ENCODE results near the gene SCGB3A2.

SCGB3A2 gene

DNA sequence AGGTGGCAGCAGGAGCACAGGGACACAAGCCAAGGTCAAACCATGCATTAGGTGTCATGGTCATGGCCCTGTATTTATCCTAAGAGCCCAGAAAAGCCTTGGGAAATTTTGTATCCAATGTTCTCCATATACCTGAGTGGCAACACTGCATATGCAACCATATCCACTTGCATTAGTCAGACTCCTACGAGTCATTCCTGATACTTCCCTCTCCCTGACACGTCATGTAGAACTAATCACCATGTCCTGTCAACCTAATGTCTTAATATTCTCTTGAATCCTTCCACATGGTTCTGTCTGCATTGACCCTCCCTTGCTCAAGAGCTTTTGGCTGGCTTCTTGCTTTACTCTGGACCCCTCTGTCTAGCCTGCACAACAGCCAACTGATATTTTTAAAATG is 9.4 kb downstream of the SCGB3A2 start:
- Histone ChIP-seq H3K27ac (replicated peaks) (no peak overlapping the region), H3K4me3 (replicated peaks; ENCODE audit: insufficient read depth, low read length) (no peak overlapping the region), H3K27me3 (ENCODE audit: insufficient read depth, poor library complexity, severe bottlenecking) (peaks cover 9% of the 10 kb centered on the region)
- TF ChIP-seq GABPA (IDR thresholded peaks at IDR 0.05; ENCODE audit: low read depth) = no peak
- DNase-seq (ENCODE audit: low read depth in 1 of 2, low spot score in 1 of 2) = no peak

DNA sequence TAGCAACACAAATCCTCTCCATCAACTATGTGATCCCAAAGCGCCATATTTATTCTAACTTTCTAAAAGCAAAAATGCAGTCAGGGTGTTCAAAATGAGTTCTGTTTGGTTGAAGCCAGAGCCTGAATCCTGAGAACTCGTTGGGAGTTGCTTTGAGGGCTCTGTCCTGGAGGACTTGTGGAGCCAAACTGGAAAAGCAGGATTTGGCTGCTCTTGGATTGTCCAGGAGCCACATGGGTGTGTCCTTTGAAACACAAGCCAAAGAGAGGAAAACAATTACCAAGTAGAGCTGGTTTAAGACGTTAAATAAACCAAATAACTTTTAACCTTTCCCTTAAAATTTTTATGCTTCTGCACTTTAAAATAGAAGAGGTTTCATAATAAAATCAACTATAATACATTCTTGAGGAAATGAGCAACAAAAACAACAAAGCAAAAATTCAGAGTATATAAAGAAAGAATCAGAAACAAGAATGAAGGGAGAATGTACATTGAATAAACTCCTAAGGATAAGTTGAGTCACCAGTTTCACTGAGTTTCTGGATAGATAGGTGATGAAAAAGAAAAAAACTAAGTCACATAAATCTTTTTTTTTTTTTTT is 14.3 kb downstream of the SCGB3A2 start:
- Histone ChIP-seq H3K27me3 (ENCODE audit: insufficient read depth, poor library complexity, severe bottlenecking) (no peaks in the 10 kb centered on the region), H3K27ac (replicated peaks) (no peak overlapping the region), H3K4me3 (replicated peaks; ENCODE audit: insufficient read depth, low read length) (no peak overlapping the region)
- no peak for DNase-seq (ENCODE audit: low read depth in 1 of 2, low spot score in 1 of 2)
- TF ChIP-seq, protein P1, sequence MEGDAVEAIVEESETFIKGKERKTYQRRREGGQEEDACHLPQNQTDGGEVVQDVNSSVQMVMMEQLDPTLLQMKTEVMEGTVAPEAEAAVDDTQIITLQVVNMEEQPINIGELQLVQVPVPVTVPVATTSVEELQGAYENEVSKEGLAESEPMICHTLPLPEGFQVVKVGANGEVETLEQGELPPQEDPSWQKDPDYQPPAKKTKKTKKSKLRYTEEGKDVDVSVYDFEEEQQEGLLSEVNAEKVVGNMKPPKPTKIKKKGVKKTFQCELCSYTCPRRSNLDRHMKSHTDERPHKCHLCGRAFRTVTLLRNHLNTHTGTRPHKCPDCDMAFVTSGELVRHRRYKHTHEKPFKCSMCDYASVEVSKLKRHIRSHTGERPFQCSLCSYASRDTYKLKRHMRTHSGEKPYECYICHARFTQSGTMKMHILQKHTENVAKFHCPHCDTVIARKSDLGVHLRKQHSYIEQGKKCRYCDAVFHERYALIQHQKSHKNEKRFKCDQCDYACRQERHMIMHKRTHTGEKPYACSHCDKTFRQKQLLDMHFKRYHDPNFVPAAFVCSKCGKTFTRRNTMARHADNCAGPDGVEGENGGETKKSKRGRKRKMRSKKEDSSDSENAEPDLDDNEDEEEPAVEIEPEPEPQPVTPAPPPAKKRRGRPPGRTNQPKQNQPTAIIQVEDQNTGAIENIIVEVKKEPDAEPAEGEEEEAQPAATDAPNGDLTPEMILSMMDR (IDR thresholded peaks at IDR 0.05; ENCODE audit: insufficient read depth, low read length) = no peak
- TF ChIP-seq SPI1 (IDR thresholded peaks at IDR 0.05; ENCODE audit: borderline replicate concordance, low read depth) (no peak), GABPA (IDR thresholded peaks at IDR 0.05; ENCODE audit: low read depth) (no peak), POLR2AphosphoS5 (IDR thresholded peaks at IDR 0.05; ENCODE audit: low read depth) (no peak)
- TF ChIP-seq, protein P2, sequence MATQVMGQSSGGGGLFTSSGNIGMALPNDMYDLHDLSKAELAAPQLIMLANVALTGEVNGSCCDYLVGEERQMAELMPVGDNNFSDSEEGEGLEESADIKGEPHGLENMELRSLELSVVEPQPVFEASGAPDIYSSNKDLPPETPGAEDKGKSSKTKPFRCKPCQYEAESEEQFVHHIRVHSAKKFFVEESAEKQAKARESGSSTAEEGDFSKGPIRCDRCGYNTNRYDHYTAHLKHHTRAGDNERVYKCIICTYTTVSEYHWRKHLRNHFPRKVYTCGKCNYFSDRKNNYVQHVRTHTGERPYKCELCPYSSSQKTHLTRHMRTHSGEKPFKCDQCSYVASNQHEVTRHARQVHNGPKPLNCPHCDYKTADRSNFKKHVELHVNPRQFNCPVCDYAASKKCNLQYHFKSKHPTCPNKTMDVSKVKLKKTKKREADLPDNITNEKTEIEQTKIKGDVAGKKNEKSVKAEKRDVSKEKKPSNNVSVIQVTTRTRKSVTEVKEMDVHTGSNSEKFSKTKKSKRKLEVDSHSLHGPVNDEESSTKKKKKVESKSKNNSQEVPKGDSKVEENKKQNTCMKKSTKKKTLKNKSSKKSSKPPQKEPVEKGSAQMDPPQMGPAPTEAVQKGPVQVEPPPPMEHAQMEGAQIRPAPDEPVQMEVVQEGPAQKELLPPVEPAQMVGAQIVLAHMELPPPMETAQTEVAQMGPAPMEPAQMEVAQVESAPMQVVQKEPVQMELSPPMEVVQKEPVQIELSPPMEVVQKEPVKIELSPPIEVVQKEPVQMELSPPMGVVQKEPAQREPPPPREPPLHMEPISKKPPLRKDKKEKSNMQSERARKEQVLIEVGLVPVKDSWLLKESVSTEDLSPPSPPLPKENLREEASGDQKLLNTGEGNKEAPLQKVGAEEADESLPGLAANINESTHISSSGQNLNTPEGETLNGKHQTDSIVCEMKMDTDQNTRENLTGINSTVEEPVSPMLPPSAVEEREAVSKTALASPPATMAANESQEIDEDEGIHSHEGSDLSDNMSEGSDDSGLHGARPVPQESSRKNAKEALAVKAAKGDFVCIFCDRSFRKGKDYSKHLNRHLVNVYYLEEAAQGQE (IDR thresholded peaks at IDR 0.05; ENCODE audit: insufficient replicate concordance, low read depth) = no peak

DNA sequence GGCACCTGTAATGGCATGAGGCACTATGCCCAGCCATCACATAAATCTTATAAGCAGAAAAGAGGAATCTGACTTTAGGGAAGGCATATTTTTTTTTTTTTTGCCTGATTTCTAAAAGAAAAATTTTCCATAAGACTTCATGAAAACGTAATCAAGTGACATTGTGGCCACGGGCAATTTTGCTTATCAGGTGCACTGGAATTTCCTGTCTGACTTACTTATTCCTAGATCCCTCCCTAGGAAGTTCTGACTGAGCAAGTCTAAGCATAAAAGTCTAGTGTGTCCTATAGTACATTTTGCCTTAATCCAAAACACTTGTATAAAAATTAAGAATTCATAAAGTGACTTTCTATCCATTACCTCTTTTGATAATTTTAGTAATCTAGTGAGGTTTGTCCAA is 15.3 kb downstream of the SCGB3A2 start:
- Histone ChIP-seq H3K4me3 (replicated peaks; ENCODE audit: insufficient read depth, low read length) (no peak overlapping the region), H3K27me3 (ENCODE audit: insufficient read depth, poor library complexity, severe bottlenecking) (no peaks in the 10 kb centered on the region), H3K27ac (replicated peaks) (no peak overlapping the region)
- TF ChIP-seq POLR2AphosphoS5 (IDR thresholded peaks at IDR 0.05; ENCODE audit: low read depth) (no peak), SPI1 (IDR thresholded peaks at IDR 0.05; ENCODE audit: borderline replicate concordance, low read depth) (no peak)
- TF ChIP-seq, protein P2 (IDR thresholded peaks at IDR 0.05; ENCODE audit: insufficient replicate concordance, low read depth) = no peak
- DNase-seq (ENCODE audit: low read depth in 1 of 2, low spot score in 1 of 2) = no peak

DNA sequence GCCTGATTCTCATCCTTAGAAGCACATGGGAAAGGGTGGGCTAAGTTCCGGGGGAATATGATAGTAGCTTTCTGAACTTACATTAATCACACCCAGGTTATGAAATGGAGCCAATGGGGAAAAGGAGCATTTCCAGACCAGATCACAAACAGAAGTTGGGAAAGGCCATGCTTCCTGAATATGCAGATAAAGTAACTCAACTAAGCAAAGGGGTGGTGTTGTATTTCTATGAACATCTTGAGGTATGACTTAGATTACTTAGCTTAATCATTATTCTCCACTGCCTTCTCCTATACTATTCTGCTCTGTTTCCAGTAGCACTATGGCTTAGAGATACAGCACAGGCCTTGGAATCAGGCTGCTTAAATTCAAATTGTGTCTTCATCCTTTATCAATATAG is 17.4 kb downstream of the SCGB3A2 start:
- Histone ChIP-seq H3K27me3 (ENCODE audit: insufficient read depth, poor library complexity, severe bottlenecking) (no peaks in the 10 kb centered on the region), H3K4me3 (replicated peaks; ENCODE audit: insufficient read depth, low read length) (no peak overlapping the region), H3K27ac (replicated peaks) (no peak overlapping the region)
- no peak for TF ChIP-seq POLR2AphosphoS5 (IDR thresholded peaks at IDR 0.05; ENCODE audit: low read depth)
- no peak for DNase-seq (ENCODE audit: low read depth in 1 of 2, low spot score in 1 of 2)

DNA sequence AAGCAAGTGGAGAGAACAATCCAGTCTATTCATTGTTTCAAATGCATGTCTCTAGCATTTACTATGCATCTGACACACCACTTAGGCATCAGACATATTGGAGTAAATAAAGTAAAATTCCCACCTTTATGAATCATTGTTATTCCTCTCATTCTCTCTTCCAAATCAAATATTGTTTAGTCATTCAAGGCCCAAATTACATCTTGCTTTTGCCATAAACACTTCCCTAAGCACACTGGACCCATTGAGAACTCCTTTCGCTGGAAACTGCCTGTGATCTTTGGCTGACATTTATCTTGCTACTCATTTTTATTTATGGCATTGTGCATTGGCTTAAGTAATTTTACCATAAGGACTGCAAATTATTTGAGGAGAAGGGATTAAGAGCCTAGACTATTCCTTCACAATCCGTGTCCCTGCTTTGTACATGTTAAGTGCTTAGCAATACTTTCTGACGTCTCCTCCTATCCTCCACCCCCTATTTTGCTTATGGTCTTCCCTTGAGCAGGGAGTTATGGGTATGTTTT is 20.4 kb downstream of the SCGB3A2 start:
- no peak for DNase-seq (ENCODE audit: low read depth in 1 of 2, low spot score in 1 of 2)
- H3K27me3 ChIP-seq (ENCODE audit: insufficient read depth, poor library complexity, severe bottlenecking) = no peaks in the 10 kb centered on the region
- no peak overlapping the region for H3K4me3 ChIP-seq (replicated peaks; ENCODE audit: insufficient read depth, low read length)
- H3K27ac ChIP-seq (replicated peaks) = no peak overlapping the region
- TF ChIP-seq SPI1 (IDR thresholded peaks at IDR 0.05; ENCODE audit: borderline replicate concordance, low read depth) (no peak), POLR2AphosphoS5 (IDR thresholded peaks at IDR 0.05; ENCODE audit: low read depth) (no peak), GABPA (IDR thresholded peaks at IDR 0.05; ENCODE audit: low read depth) (no peak)
- TF ChIP-seq, protein P1 (IDR thresholded peaks at IDR 0.05; ENCODE audit: insufficient read depth, low read length) = no peak
- TF ChIP-seq, protein P2 (IDR thresholded peaks at IDR 0.05; ENCODE audit: insufficient replicate concordance, low read depth) = no peak

All from HL-60 (cell line).